Esophagus mucosa (tissue), 1 donor: ENCODE data around the gene CLDN2. TPM values are rescaled to one million over a fixed set of nuclear protein-coding genes. Genes with fewer than 3 reads are reported as not detected.
"Not testable (repeated sequence)": the region's sequence is repeated elsewhere in the genome, so short reads cannot be mapped to it uniquely, and the experiment has no call there.

ENCODE experiments used
- ATAC-seq: fragments of 200-7000 bp; cut with Tn5 transposase; one replicate; pipeline ENCODE4 v1.9.1; 2020
- total RNA-seq: library from RNA; stranded (reverse); gene quantifications from one replicate; pipeline ENCODE4 v1.2.4, GENCODE V29; 2023
- donor health status: DM: yes; HTN: yes; CAD: no.

The CLDN2 gene, protein sequence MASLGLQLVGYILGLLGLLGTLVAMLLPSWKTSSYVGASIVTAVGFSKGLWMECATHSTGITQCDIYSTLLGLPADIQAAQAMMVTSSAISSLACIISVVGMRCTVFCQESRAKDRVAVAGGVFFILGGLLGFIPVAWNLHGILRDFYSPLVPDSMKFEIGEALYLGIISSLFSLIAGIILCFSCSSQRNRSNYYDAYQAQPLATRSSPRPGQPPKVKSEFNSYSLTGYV
- not detected for total RNA-seq

DNA sequence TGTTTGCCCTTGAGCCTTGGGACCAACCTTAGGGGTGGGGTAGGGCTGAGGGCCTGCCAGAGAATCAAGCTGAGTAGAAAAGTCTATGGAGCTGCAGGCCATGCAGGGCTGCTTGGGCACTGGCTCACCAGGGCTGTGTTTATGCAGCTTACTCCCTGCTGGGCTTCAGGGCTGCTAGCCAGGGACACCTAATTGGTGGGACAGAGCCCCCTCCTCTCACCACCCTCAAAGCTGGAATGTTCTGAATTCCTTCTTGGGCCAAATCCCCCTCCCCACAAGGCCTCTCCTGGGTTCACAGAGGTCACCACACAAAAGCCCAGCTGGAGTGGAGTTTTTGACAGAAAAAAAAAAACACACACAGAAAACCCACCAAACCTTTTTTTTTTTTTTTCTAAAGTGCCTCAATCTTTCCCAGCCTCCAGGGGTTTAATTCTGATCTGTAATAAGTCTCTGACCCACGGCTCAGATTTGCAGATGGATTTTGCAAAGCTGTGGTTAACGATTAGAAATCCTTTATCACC is at the start of gene CLDN2:
CLDN2 (plus strand) TSS at position 471 of the 521 bp plus-strand sequence. CDS start 7,827 bp downstream, outside the sequence.
- no peak for ATAC-seq

DNA sequence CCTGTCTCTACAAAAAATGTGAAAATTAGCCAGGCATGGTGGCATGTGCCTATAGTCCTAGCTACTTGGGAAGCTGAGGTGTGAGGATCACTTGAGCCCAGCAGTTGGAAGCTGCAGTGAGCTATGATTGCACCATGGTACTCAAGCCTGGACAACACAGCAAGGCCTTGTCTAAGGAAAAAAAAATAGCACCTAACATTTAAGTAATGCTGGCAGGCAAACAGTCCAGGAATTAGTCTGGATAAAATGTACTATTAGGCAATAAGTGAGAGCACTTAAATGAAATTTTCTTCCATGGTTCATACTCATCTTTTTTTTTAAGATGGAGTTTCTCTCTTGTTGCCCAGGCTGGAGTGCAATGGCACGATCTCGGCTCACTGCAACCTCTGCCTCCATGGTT is 47.4 kb upstream of the CLDN2 start:
- ATAC-seq = not testable (repeated sequence)

DNA sequence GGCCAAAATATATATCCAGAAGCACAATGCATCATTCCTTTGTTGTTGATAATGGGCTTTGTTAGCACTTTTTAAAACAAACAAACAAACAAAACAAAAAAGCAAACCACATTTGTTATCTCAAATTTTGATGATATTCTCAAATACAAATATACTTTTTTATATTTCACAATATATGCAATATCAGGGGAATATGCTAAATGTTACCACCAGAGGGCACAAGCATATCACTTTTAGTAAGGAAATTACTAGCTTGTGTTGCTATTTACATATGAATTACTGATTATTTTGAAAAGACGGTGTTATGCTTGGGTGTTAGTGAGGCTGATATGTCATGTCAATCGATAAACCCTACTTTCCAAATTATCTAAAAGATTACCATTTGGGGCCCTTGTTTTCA is 46.1 kb upstream of the CLDN2 start:
- no peak for ATAC-seq

DNA sequence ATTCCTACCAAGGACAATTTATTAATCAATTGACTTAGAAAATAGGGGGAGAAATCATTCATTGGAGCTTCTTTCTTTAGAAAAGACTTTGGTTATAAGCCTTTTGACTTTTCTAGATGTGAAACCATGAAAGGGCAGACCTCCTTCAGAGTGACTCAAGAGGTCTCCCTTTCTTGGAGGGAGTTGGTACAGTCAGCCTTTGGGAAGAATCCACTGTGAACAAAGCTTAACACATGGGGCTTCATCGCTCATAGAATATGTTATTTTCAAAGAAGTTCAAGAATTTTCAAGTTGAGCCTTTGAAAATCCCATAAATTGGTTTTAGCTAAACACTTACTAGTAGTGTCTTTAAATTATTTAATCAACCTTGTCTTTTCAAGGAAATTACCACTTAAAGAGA is 45.1 kb upstream of the CLDN2 start:
- no peak for ATAC-seq

DNA sequence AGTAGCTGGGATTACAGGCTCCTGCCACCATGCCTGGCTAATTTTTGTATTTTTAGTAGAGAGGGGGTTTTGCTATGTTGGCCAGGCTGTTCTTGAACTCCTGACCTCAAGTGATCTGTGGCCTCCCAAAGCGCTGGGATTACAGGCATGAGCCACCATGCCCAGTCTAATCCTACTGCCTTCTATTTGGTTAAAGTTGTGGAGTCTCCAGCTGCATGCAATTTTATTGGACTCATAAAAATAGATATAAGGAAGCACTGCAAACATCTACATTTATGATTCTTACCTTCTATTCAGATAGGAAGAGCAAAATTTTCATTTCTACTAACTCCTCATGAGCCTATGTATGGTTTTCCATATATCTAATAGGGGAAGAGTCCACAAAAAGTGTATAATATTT is 30.7 kb upstream of the CLDN2 start:
- ATAC-seq = no peak

DNA sequence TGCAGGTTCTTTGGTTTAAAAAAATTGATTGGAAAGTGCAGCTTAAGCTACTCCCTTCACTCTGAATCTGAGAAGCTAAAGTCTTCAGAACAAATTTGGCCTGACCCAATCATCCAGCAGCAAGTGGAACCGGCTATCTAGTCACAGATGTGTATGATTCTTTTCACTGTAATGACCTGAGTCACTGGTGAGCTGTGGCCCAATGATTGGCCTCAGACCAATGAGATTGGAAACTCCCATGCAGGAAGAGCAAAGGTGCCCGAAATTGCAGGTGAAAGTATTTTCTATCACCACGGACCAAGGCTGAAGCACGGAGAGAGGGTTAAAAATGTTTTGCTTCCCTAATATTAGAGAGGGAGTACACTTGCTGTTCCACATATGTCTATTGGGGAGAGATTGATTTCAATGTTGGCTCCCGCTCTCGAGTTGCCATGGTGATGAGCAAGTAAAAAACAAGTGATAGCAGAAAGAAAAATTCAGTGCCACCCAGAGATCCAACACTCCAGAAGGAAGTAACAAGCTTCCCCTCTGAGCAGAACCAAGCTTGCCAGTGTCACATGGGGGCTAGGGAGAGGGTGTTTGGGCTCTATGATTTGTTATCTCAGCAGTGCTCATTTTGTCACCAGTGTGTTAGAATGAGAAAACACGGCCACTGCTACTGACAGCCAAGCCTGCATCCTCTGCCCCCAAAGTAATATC is 28.3 kb upstream of the CLDN2 start:
- peak; percentile 48 for ATAC-seq

DNA sequence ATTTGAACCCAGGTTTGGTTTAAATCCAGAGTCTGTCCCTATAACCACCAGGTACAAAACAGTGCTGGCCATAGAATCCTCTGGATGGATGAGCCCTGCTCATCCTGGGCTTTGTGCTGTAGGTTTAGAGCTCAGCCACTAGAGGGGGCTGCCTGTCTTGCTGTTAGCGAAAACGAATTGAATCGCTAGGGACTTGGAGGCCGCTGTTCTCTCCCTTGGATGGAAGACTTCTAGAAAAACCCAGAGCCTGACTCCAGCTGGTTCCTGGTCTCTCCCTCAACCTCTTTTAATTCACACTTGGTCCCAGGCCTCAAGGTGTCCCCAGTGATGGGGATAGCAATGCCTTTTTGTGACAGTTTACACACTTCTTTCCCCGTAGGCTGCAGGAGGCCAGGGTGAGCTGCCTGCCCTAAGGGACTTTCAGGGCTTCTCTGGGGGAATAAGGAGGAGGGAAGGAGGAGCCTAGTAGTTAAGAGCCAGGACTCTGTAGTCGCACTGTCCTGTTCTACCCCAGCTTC is 25.8 kb upstream of the CLDN2 start:
- peak; percentile 77 for ATAC-seq

DNA sequence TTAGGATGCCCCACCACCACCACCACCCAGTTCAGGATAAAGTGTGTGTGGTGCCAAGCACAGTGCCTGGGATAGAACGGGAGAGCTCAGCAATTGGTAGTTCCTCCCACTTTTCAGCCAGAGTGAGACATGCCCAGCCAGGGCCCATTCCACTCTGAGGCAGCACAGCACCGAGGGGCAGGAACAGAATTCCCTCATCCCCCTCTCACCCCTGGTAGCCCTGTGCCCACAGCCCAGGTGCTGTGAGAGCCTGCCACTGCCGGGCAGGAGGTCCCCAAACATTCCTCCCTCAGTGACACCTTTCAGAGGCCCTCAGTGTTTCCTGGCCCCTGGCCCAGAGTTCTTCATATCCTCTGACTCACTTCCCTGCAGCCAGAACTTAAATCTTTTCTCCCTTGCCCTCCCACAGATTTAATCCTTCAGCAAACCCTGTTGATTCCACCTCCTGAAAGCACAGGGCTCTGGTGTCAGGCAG is 25.2 kb upstream of the CLDN2 start:
- peak; percentile 62 for ATAC-seq

DNA sequence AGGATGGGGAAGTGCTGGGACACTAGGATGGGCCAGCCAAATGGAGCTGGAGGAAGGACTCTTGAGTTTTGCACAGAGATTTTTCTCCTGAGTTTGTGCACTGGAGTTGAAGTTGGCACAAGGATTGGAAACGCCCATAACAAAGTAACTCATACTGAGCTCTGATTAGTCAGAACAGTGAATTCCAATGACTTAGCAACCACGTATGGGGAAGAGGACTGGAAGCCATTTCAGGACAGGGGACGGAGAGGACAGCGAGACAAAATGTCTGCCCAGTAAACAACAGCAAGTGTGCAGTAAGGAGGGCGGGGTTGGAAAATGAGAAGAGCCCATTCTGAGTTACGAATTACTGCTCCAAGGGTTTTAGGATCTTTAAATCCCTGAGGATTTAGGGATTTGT is 22.9 kb upstream of the CLDN2 start:
- peak; percentile 35 for ATAC-seq

DNA sequence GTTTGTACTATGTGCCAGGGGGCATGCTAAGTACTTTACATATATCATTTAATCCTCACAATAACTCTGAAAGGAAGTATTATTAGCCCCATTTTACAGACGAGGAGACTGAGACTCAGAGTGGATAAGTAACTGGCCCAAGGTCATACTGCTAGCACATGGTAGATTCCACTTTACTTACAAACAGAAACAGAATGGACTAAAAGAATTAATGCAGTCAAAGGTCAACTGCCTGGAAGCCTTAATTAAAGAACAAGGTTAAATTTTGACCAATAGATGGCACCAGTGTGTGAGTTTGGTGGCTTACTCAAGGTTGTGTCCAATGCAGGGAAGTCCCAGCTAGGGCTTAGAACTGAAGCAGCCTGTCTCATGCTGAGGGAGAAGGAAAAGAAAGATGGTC is 21.7 kb upstream of the CLDN2 start:
- peak; percentile 47 for ATAC-seq

DNA sequence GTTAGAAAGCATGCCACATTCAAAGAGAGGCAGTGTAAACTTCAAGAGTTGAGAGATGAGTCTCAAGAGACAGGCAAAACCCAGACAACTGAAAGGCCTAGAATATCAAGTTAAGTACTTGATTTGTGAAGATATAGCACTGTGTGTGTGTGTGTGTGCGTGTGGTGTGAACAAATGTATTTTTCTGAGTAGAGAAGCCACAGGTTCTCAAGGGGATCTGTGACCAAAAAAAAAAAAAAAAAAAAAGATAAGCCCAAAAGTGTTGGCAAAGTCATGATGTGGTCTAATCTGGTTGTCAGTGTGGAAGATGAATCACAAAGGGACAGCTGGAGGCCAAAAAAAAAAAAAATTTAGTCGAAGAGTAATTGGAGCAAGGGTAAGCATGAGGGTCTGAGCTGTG is 20.9 kb upstream of the CLDN2 start:
- ATAC-seq = no peak

DNA sequence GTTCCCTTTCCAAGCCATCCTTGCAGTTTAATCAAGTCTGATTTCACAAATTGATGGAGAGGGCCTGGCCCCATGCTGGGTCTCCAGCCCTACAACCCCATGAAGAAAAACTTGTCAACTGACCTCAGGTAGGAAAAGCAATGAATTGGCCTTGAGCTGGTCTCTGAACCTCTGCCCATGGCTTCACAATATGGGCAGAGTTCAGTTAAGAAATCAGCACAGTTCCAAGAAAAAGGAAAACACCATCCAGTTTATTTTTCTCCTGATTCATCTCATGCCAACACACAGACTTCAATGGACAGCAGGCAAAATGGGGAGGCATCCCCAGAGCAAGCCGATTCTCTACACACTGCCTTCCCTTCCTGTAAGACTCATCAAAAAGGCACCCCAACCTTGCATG is 20.4 kb upstream of the CLDN2 start:
- ATAC-seq = no peak

DNA sequence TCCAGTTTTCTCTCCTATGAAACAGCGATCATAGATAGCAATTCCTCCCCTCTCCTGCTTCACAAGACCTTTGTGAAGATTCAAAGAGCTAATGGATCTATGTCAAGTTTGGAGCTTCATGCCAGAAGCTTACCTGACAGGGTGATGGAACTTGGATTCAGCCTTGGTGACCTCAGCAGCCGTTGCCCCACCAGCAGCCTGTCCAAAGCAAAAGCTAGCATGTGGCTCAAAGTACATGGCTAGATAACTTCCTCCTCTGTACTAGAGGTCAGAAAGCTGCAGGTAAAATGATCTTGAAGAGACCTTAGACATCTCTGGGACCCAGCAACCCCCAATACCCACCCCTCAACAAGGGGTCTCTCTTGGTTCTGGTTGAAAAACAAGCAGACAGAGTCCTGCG is 18.9 kb upstream of the CLDN2 start:
- no peak for ATAC-seq

DNA sequence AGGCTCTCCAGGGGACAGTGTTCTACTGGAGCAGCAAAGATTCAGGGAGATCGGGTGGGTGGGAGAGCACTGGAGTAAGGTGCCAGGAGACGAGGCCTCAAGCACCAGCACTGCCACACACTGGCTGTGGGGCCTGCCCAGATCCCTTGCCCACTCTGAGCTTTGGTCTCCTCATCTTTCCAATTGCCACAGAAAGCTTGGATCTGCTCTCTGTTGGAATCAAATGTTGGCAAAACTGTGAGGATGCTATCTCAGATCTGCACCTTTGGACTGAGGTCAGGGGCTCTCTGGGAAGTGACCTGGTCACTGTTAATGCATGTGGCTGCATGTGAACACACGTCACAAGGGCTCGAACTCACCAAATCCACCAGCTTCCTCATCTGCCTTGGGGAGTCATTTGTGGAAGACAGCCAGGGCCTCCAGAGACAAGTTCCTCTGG is 18.4 kb upstream of the CLDN2 start:
- no peak for ATAC-seq

DNA sequence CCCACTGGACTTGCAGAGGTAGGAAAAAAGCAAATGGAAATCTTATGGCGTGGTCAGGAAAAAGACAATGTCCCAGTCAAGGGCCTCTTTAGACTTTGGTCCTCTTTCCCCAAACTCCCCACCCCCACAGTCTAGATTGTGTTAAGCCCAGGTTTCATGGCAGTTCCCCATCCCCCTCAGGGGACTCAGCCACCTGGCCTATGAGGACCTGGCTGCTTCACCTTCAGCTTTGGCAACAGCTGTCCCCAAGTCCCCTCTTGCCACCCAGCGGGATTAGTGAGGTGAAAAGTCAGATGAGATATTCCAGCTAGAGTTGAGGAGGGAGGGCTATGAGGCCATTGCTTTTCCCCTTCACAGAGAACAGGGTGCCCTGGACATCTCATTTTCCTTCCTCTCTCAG is 17.5 kb upstream of the CLDN2 start:
- ATAC-seq = no peak

DNA sequence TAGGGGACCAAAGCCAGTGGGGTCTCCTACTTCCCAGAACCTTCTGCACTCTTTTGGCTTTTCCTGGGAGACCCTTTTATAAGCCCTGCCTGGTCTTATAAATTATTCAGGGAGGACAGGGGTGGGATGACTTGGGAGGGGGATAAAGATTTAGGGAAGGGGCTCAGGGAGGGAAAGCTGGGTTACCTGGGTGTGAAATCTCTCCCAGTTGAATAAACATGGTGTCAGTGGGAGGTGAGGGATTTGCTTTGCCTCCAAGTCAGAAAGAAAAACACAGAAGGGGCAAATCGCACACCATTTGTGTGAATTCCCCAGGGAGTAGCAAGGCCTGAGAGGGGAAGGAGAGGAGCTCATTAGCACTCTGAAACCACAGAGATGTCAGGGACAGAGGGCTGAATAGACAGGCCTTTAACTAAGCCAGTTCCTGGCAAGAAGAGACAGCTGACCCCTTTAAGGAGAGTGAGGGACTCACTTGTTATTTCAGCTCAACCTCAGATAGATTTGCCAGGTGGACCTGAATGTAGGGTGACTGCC is 16.8 kb upstream of the CLDN2 start, which contains the start of gene RIPPLY1:
RIPPLY1 (minus strand) TSS at position 51 of the 534 bp plus-strand sequence. CDS start 54 bp downstream, outside the sequence.
- ATAC-seq = no peak

DNA sequence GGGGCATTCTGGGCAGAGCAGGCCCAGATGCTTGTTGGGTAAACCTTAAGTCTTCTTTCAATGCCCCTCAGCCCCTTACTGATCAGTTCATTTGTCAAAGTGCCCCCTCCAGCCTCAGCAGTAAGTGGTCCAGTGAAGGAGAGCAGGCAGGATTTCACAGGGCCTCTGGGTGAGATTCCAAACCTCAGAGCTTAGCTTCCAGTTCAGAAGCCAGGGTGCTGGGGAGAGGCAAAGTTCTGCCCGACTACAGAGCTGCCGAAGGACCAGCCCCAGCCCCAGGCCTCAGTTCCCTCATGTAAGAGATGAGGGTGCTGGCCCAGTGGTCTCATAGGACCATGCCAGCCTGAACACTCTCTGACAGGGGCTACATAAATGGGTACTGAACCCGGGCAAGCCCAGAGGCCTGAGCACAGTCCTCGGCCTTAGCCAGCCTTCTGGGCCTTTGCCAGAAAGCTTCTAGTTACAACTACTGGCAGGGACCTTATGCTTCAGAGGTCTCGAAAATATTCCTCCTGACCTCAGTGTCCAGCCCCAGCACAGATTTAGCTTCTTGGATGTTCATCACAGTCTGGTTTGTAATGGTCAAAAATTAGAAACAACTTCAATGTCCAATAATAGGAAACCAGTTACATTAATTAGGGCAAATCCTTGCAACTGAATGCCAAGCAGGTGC is 16.2 kb upstream of the CLDN2 start:
- ATAC-seq = no peak

DNA sequence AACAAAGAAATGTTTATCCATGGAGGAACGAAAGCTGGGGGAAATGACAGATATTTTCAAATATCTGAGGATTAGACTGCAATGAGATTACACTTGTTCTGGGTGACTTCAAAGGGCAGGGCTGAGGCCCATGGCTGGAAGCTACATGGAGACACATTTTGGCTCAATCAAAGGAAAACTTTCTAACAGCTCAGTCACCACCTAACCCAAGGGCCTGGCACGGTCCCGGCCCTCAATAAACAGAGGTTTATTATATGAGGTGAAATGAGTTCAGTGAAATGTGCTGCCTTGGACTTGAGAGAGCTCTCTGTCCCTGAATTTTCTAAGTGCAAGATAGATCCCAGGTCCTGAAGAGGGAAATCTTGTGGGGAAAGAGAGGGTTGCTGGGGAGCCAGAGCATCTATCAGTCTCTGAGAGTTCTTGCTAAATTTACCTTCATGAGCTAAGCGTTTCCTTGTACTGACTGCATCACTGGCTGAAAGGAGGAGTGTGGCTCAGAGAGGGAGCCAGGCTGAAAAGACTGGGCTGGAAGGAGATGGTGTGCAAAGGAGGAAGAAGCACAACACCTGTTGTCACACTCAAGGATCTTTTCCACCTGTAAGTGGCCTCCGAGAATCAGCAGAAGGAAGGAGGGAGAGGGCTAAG is 15.0 kb upstream of the CLDN2 start:
- ATAC-seq = no peak

DNA sequence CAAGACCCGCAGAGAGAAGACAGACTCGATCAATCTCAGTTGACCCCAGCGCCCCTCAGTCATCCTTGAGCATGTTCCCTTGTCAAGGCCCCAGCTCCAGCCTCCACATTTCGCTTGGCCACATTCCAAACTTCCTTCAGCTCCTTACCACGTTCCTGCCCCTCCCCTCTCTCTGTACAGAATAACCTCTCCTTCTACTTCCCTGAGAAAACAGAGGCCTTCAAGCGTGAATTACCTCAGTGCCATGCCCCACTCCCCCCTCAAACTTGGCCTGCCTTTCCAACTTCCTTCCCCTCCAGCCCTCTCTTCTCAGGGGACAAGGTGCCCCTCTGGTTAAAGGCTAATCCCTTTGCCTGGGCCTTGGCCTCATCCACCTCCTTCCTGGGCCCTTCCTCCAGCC is 13.8 kb upstream of the CLDN2 start:
- ATAC-seq = no peak

DNA sequence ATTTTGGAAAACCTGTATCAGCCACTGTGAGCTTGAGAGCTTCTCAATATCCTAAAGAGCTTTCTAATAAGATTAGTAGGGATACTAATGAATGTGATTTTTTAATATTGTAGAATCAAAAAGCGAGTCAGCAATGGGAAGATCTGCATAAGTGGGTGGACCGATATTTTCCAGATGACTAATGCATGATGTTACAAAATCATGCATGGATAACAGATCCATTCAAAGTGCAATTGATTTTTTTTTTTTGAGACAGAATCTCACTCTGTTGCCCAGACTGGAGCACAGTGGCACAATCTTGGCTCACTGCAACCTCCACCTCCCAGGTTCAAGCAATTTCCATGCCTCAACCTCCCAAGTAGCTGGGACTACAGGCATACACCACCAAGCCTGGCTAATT is 7.3 kb upstream of the CLDN2 start:
- no peak for ATAC-seq

DNA sequence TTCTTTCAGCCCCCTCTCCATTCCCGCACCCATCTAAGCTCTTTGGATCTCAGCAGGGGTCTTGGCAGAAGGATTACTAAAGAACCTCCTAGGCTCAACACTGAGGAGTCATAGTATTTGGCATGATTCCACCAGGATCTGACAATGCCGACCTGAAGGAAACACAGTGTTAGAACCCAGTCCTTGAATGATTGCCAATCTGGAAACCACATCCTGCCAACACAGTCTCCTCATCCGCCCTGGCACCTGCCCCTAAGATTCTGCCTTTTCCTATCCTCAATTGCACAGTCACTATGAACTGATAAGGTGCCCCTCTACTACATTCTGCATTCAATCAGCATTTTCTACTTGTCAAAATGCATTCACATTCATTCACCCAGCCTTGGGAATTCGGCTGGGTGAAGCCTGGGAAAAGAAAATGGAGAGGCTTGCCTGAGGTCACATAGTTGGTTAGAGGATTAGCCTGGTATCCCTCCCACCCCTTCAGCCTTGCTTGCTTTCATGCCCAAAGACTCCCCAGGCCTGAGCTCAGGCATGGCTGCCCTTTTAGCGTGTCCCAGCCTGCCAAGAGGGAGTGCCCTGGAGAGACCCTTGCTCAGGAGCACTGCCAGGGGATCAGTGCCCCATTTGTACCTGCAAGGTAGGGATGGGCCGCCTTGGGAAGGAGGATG is 2.2 kb upstream of the CLDN2 start:
- peak; percentile 15 for ATAC-seq

DNA sequence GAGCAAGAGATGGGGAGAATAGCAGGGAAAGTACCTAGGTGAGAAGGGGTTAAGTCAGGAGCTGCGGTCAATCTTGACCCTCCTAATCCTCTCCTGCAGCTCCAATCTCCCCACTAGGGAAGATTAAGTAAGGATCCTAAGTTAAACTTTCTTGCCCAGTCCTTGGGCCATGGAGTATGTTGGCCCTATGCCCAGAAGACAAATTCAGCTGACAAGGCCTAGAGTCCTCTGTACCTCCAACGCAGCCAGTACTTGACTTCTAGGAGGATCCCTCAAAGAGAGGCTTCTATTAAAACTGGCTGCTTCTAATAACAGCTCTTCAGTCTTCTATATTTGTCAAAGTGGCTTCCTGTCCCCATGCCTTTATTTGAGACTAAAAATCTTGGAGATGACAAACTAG is 1.4 kb downstream of the CLDN2 start:
- ATAC-seq = no peak
